Uterus (tissue), 4 donors: ENCODE data around the gene CIITA. TPM values are rescaled to one million over a fixed set of nuclear protein-coding genes. Genes with fewer than 3 reads are reported as not detected.

Experiments
- DNase-seq, 2 donors: peaks; one replicate each; pipeline ENCODE4 v3.0.0-alpha.2; 2019 to 2020
- H3K27ac ChIP-seq, 2 donors: fragments of 200-600 bp; sonication (generic); 1 replicate in 1 of 2; 2 replicates in 1 of 2; pipeline ENCODE4 v1.5.1; 2016 to 2018
- H3K27me3 ChIP-seq, 2 donors: fragments of 200-600 bp; sonication (generic); one replicate each; pipeline ENCODE4 v1.5.1; 2018 to 2019; ENCODE audit warnings: control low read depth in 1 of 2
- H3K36me3 ChIP-seq, 2 donors: fragments of 200-600 bp; sonication (generic); one replicate each; pipeline ENCODE4 v1.5.1; 2019; ENCODE audit warnings: control low read depth in 1 of 2
- H3K4me1 ChIP-seq, 2 donors: fragments of 200-600 bp; sonication (generic); one replicate each; pipeline ENCODE4 v1.5.1; 2018 to 2019; ENCODE audit warnings: control low read depth in 1 of 2
- H3K4me3 ChIP-seq, 2 donors: fragments of 200-600 bp; sonication (generic); 1 replicate in 1 of 2; 2 replicates in 1 of 2; pipeline ENCODE4 v1.5.1; 2018 to 2019; ENCODE audit warnings: mild to moderate bottlenecking in 1 of 2
- H3K9me3 ChIP-seq, 2 donors: fragments of 200-600 bp; sonication (generic); one replicate each; pipeline ENCODE4 v1.5.1; 2019; ENCODE audit warnings: control low read depth in 1 of 2
- POLR2A ChIP-seq, 2 donors: fragments of 450-650 bp; IDR thresholded peaks; one replicate each; pipeline ENCODE4 v1.6.1; 2016; ENCODE audit warnings: antibody characterized with exemption in 2 of 2, mild to moderate bottlenecking in 1 of 2, moderate library complexity in 1 of 2
- intact Hi-C: fragments of 100-400 bp; cut with DNase I; formaldehyde crosslinking; loops from one replicate; pipeline ENCODE4 v1.15.1; 2023; ENCODE audit warnings: low total_unique reads
- total RNA-seq, 4 donors: library from RNA; depleted of rRNA in 3 of 4; stranded (reverse); fragments of >200 nt in 3 of 4; gene quantifications; one replicate each; pipeline versions ENCODE4 v1.1.0 to v1.2.4, GENCODE V29; 2014 to 2023
- TF ChIP-seq, protein P1 (sequence below), 4 experiments: fragments of 200-600 bp in 2 of 4; fragments of 450-650 bp in 2 of 4; sonication (generic) in 2 of 4; IDR thresholded peaks; one replicate each; pipeline ENCODE4 v1.5.1; 2016 to 2019; ENCODE audit warnings: antibody characterized with exemption in 4 of 4, mild to moderate bottlenecking in 2 of 4, moderate library complexity in 1 of 4
- donor health status: DM: yes; HTN: yes; CAD: no.

The CIITA gene
- total RNA-seq, 4 donors from 2014 or later, result 7.1 to 48.3 (median 18.8) TPM

DNA sequence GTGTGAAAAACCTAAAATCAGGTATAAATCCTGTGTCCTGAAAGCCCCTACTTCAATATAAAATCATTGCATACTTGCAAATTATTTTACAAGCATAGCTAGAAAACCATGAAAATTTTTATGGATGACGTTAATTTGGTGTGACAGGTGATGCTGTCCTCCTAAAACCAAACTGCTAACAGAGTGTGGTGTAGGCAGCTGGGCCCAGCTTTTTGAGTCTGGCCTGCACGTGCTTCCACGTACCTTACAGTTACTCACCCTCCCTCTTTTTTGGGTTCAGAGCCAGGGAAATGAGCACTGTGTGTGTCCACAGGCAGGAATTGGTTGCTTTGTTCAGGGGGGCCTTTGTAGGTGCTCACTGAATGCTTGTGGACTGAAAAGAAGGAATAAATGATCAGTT, 103.8 kb downstream of the CIITA start:
- Histone ChIP-seq H3K9me3 (no peaks in the 10 kb centered on the region), H3K36me3 (no peaks in the 10 kb centered on the region), H3K27ac (peak overlapping the region; percentile 80 to 86), H3K4me1 (peaks cover 0 to 4% of the 10 kb centered on the region in 2 donors), H3K27me3 (no peaks in the 10 kb centered on the region), H3K4me3 (no peak overlapping the region)
- no peak for DNase-seq
- no peak for TF ChIP-seq POLR2A (IDR thresholded peaks at IDR 0.05)
- intact Hi-C loops, result no loop called here

DNA sequence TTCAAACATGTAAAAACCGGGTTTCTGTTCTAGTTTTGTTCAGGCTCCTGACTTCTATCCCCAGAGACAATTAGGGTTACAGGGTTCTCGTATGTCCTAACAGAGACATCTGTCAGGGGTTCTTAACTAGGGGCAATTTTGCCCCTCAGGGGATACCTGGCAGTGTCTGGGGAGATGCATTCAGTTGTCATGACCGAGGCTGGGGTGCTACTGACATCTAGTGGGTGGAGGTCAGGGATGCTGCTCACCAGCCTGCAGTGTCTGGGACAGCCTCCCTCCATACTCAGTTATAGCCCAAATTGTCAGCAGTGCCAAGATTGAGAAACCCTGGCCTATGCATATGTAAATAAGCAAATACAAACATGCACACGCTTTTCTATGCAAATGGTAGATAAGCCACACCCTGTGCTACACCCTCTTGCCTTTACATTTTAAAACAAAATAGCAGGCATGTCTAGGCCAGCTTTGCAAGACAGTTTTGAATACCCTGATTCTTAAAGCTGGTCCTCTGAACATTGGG, 104.8 kb downstream of the CIITA start:
- no peak overlapping the region for H3K27ac ChIP-seq
- no peaks in the 10 kb centered on the region for H3K27me3 ChIP-seq
- TF ChIP-seq, protein P1, sequence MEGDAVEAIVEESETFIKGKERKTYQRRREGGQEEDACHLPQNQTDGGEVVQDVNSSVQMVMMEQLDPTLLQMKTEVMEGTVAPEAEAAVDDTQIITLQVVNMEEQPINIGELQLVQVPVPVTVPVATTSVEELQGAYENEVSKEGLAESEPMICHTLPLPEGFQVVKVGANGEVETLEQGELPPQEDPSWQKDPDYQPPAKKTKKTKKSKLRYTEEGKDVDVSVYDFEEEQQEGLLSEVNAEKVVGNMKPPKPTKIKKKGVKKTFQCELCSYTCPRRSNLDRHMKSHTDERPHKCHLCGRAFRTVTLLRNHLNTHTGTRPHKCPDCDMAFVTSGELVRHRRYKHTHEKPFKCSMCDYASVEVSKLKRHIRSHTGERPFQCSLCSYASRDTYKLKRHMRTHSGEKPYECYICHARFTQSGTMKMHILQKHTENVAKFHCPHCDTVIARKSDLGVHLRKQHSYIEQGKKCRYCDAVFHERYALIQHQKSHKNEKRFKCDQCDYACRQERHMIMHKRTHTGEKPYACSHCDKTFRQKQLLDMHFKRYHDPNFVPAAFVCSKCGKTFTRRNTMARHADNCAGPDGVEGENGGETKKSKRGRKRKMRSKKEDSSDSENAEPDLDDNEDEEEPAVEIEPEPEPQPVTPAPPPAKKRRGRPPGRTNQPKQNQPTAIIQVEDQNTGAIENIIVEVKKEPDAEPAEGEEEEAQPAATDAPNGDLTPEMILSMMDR (IDR thresholded peaks at IDR 0.05), result no peak
- TF ChIP-seq POLR2A (IDR thresholded peaks at IDR 0.05), result no peak
- peaks cover 0 to 4% of the 10 kb centered on the region in 2 donors for H3K4me1 ChIP-seq
- intact Hi-C loops, result no loop called here
- DNase-seq, result no peak
- no peaks in the 10 kb centered on the region for H3K36me3 ChIP-seq
- no peaks in the 10 kb centered on the region for H3K9me3 ChIP-seq
- no peak overlapping the region for H3K4me3 ChIP-seq

DNA sequence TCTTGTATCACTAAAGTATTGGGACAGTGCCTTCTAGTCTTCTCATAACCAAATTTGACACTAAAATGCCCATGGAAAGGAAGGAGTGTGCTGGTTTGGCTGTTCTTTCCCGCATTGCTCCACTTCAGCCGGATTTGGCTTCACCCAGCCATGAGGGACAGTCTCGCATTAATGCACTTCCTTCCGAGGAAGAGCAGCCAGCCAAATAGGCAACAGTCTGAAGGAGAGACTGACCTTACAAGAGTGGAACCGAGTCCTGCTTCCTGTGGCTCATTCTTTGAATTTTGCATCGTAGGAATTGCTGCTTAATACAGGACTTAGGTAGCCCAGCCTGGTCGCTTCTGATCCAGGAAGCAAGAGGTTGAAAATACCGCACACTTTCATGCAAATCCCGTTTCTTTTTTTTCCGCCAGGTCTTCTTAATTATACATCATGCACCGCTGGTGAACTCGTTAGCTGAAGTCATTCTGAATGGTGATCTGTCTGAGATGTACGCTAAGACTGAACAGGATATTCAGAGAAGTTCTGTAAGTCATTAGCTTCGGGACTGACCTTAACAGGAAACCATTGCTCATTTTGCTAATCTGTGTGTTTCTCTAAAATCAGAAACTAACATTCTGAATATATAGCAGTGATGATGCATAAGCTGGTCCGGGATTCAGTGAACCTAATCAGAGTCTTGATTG, 105.6 kb downstream of the CIITA start:
- TF ChIP-seq, protein P1 (IDR thresholded peaks at IDR 0.05), result no peak
- TF ChIP-seq POLR2A (IDR thresholded peaks at IDR 0.05), result no peak
- intact Hi-C loops, result no loop called here
- Histone ChIP-seq H3K4me1 (peaks cover 0 to 4% of the 10 kb centered on the region in 2 donors), H3K36me3 (no peaks in the 10 kb centered on the region), H3K27ac (no peak overlapping the region), H3K4me3 (no peak overlapping the region), H3K27me3 (no peaks in the 10 kb centered on the region), H3K9me3 (no peaks in the 10 kb centered on the region)
- DNase-seq, result no peak

DNA sequence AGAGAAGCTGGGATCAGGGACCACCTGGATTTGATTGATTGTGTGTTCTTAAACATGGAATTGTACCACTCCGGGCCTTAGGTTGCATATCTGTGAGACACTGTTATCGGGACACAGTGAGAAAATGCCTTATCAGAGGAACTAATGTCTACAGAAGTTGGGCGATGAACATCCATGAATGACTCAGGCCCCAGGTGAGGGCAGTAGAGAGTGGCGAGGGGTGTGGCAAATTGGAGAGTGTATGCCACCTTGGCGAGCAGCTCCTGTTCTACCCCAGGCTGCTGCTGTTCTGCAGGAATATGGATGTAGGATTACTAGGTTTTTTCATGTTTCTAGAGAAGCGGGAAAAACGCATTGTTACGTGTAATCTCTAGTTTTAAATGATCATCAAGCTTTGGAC, 106.2 kb downstream of the CIITA start:
- DNase-seq, result no peak
- H3K27me3 ChIP-seq, result no peaks in the 10 kb centered on the region
- H3K4me1 ChIP-seq, result peaks cover 0 to 4% of the 10 kb centered on the region in 2 donors
- intact Hi-C loops, result no loop called here
- no peak overlapping the region for H3K4me3 ChIP-seq
- TF ChIP-seq POLR2A (IDR thresholded peaks at IDR 0.05), result no peak
- TF ChIP-seq, protein P1 (IDR thresholded peaks at IDR 0.05), result no peak
- no peak overlapping the region for H3K27ac ChIP-seq
- H3K9me3 ChIP-seq, result no peaks in the 10 kb centered on the region
- no peaks in the 10 kb centered on the region for H3K36me3 ChIP-seq

DNA sequence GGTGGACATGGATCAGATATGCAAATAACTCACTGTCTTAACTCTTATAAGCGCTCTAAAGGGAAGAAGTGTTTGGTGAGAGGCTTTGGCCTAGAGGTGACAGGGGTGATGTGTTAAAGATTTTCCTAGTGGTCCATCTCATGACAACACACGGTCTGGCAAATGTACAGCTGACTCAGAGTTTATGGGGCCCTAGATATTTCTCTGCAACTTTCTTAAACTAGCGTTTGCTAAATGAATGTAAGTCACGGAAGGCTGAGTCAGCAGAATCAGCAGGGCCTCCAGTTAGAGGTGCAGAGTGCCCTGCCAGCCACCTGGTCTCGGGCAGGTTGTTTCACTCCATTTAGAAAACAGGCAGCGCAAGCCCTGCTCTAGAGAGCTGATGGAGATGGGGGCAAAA, 107.5 kb downstream of the CIITA start:
- H3K36me3 ChIP-seq, result no peaks in the 10 kb centered on the region
- H3K9me3 ChIP-seq, result no peaks in the 10 kb centered on the region
- no peaks in the 10 kb centered on the region for H3K27me3 ChIP-seq
- no peak overlapping the region for H3K4me3 ChIP-seq
- no peak for DNase-seq
- intact Hi-C loops, result no loop called here
- TF ChIP-seq, protein P1 (IDR thresholded peaks at IDR 0.05), result no peak
- no peak for TF ChIP-seq POLR2A (IDR thresholded peaks at IDR 0.05)
- H3K27ac ChIP-seq, result no peak overlapping the region
- peaks cover 0 to under 1% of the 10 kb centered on the region in 2 donors for H3K4me1 ChIP-seq

Other genes starting within 250 kb of the CIITA start
- gene TEKT5, start 182.3 kb upstream of the CIITA start, total RNA-seq, result under 1 TPM in 1 of 4 donors, not detected in 3; 0.62 TPM
- 10 to 100 TPM; 13.8 to 46.2 (median 26.7) TPM for gene NUBP1, start 133.4 kb upstream of the CIITA start, total RNA-seq
- gene TVP23A, start 58.4 kb upstream of the CIITA start, total RNA-seq, result 1 to 10 TPM in 2 of 4 donors, under 1 TPM in 1, not detected in 1; 0.29 to 8.0 (median 7.6) TPM
- 10 to 100 TPM; 15.6 to 70.2 (median 42.6) TPM for gene DEXI, start 65.3 kb downstream of the CIITA start, total RNA-seq
- 10 to 100 TPM in 3 of 4 donors, 1 to 10 TPM in 1; 7.6 to 65.6 (median 28.0) TPM for gene CLEC16A, start 67.4 kb downstream of the CIITA start, total RNA-seq